ENCODE data around the gene GPR39. TPM values are rescaled to one million over a fixed set of nuclear protein-coding genes. Genes with fewer than 3 reads are reported as not detected.

The GPR39 gene
- total RNA-seq, 3 donors from 2014 or later (not counting 1 experiment from before 2014, with no cell fraction given) = not detected

DNA sequence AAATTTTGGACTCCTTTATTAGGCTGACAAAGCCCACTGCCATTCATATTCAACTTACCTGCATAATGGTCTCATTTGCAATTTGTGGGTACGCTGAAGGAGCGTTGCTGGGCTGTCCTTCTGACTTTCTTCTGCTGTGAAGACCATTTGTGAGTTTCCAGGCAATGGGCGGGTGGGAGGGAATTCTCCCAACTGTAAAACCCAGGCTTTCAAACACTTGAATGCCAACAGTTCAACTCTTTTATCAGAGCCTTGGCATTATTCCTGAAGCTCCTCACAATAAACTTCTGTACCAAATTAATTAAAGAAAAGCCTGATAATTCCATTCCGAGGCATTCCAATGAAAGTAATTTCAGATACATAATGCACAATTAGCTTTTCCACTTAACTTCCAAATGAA, 35.2 kb upstream of the GPR39 start:
- Histone ChIP-seq H3K4me3 (ENCODE audit: low read length) (no peak overlapping the region), H3K9me3 (ENCODE audit: control insufficient read depth, insufficient read depth, low read length) (peaks cover 6% of the 10 kb centered on the region), H3K27ac (ENCODE audit: low read length) (no peak overlapping the region), H3K27me3 (ENCODE audit: control insufficient read depth, insufficient read depth, low read length) (no peaks in the 10 kb centered on the region), H3K4me1 (ENCODE audit: control insufficient read depth, insufficient read depth, low read length) (no peaks in the 10 kb centered on the region), H3K36me3 (ENCODE audit: control insufficient read depth, insufficient read depth, low read length) (no peaks in the 10 kb centered on the region)
- Mint-ChIP-seq H3K36me3 (no peaks in the 10 kb centered on the region), H3K9me3 (peaks cover 4 to 8% of the 10 kb centered on the region in 2 donors), H3K27ac (no peak overlapping the region), H3K4me3 (no peak overlapping the region), H3K27me3 (ENCODE audit: low read depth in 2 of 2) (no peaks in the 10 kb centered on the region), H3K4me1 (no peaks in the 10 kb centered on the region)
- ATAC-seq (no peak), DNase-seq (no peak)
- TF ChIP-seq, protein P1, sequence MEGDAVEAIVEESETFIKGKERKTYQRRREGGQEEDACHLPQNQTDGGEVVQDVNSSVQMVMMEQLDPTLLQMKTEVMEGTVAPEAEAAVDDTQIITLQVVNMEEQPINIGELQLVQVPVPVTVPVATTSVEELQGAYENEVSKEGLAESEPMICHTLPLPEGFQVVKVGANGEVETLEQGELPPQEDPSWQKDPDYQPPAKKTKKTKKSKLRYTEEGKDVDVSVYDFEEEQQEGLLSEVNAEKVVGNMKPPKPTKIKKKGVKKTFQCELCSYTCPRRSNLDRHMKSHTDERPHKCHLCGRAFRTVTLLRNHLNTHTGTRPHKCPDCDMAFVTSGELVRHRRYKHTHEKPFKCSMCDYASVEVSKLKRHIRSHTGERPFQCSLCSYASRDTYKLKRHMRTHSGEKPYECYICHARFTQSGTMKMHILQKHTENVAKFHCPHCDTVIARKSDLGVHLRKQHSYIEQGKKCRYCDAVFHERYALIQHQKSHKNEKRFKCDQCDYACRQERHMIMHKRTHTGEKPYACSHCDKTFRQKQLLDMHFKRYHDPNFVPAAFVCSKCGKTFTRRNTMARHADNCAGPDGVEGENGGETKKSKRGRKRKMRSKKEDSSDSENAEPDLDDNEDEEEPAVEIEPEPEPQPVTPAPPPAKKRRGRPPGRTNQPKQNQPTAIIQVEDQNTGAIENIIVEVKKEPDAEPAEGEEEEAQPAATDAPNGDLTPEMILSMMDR (IDR thresholded peaks at IDR 0.05) = no peak
- 90% methylated on average over 4 of the region's 4 CpGs for WGBS (ENCODE audit: insufficient coverage)
- intact Hi-C loops (cut with micrococcal nuclease) = no loop called here

DNA sequence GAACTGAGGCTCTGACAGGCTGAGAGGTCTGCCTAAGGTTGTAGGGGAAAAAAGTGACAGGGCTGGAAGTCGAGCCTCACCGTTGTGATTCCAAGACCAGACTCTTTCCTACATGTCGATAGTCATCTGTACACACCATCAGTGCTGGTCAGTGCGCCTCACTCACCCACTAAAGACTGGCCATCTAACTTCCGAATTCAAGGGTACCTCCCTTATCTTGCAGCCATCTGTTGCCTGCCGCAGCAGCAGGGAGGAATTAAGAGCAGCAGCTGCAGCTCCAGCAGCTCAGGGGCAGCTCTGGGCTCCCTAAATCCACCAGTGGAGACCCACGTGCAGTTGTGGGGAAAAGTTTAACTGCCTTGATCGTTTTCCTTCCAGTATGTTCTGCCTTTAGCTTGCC, 32.6 kb upstream of the GPR39 start:
- H3K36me3 ChIP-seq (ENCODE audit: control insufficient read depth, insufficient read depth, low read length) = no peaks in the 10 kb centered on the region
- H3K4me3 ChIP-seq (ENCODE audit: low read length) = no peak overlapping the region
- Mint-ChIP-seq H3K4me1 (no peaks in the 10 kb centered on the region), H3K9me3 (peaks cover 8 to 9% of the 10 kb centered on the region in 2 donors), H3K27ac (no peak overlapping the region), H3K4me3 (no peak overlapping the region), H3K27me3 (ENCODE audit: low read depth in 2 of 2) (no peaks in the 10 kb centered on the region), H3K36me3 (no peaks in the 10 kb centered on the region)
- no peaks in the 10 kb centered on the region for H3K27me3 ChIP-seq (ENCODE audit: control insufficient read depth, insufficient read depth, low read length)
- no peak for DNase-seq
- H3K4me1 ChIP-seq (ENCODE audit: control insufficient read depth, insufficient read depth, low read length) = no peaks in the 10 kb centered on the region
- intact Hi-C loops (cut with micrococcal nuclease) = no loop called here
- ATAC-seq = no peak
- H3K27ac ChIP-seq (ENCODE audit: low read length) = no peak overlapping the region
- TF ChIP-seq, protein P1 (IDR thresholded peaks at IDR 0.05) = no peak
- 9% methylated on average over 8 of the region's 8 CpGs for WGBS (ENCODE audit: insufficient coverage)
- peaks cover 6% of the 10 kb centered on the region for H3K9me3 ChIP-seq (ENCODE audit: control insufficient read depth, insufficient read depth, low read length)

DNA sequence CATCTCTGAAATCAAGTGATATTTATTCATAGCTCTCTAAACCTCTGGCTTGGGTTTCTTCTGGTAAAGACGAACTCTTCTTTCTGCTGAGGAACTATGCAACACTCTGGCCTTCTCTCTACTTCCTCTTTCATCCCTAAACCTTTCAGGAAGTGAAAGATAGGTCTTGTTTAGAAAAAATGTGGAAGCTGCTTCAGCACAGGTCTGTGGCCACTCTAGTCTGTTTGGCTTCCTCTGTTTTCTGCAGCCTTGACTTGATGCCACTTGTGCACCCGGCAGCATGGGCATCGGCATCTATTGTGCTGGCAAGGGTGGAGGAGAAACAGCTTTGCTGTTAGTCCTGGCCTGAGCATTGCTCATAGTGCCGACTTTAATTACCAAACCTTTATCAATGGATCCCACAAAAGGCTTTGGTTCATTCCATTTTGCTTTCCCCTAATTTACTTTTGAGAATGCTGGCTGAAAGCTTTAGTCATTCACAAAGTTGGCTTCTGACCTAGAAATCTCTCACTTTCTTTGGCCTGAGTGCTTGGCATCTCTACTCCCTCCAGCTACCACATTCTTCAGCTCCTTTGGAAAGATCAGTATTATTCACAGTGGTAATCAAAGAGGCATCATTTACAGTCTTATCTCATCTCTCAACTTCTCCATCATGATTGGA, 32.0 kb upstream of the GPR39 start:
- Histone ChIP-seq H3K36me3 (ENCODE audit: control insufficient read depth, insufficient read depth, low read length) (no peaks in the 10 kb centered on the region), H3K4me1 (ENCODE audit: control insufficient read depth, insufficient read depth, low read length) (no peaks in the 10 kb centered on the region), H3K27ac (ENCODE audit: low read length) (no peak overlapping the region), H3K4me3 (ENCODE audit: low read length) (no peak overlapping the region), H3K9me3 (ENCODE audit: control insufficient read depth, insufficient read depth, low read length) (peaks cover 6% of the 10 kb centered on the region), H3K27me3 (ENCODE audit: control insufficient read depth, insufficient read depth, low read length) (no peaks in the 10 kb centered on the region)
- Mint-ChIP-seq H3K4me1 (no peaks in the 10 kb centered on the region), H3K36me3 (no peaks in the 10 kb centered on the region), H3K9me3 (peaks cover 8 to 10% of the 10 kb centered on the region in 2 donors), H3K4me3 (no peak overlapping the region), H3K27me3 (ENCODE audit: low read depth in 2 of 2) (no peaks in the 10 kb centered on the region), H3K27ac (no peak overlapping the region)
- DNase-seq (no peak), ATAC-seq (no peak)
- intact Hi-C loops (cut with micrococcal nuclease) = no loop called here
- TF ChIP-seq, protein P1 (IDR thresholded peaks at IDR 0.05) = no peak
- WGBS (ENCODE audit: insufficient coverage) = 15% methylated on average over 4 of the region's 4 CpGs

DNA sequence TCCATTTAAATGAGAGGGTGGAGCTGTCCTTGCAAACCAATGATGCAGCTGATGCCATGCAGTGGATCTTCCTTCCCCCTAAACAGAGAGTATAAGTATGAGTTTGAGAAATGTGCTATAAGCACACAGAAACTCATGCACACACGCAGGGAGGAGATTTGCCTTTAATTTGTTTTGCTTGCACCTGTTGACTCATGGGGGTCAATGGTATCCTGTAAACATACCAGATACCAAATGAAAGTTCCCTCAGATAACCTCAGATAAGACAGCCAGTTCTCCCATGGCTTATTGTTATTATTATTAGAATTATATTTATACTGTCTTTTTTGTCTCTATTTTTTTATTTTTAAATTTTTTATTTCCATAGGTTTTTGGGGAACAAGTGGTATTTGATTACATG, 29.5 kb upstream of the GPR39 start:
- H3K4me3 ChIP-seq (ENCODE audit: low read length) = no peak overlapping the region
- no peaks in the 10 kb centered on the region for H3K4me1 ChIP-seq (ENCODE audit: control insufficient read depth, insufficient read depth, low read length)
- Mint-ChIP-seq H3K27me3 (ENCODE audit: low read depth in 2 of 2) (no peaks in the 10 kb centered on the region), H3K4me1 (no peaks in the 10 kb centered on the region), H3K36me3 (no peaks in the 10 kb centered on the region), H3K4me3 (no peak overlapping the region), H3K27ac (no peak overlapping the region), H3K9me3 (peaks cover 12 to 13% of the 10 kb centered on the region in 2 donors)
- no peaks in the 10 kb centered on the region for H3K36me3 ChIP-seq (ENCODE audit: control insufficient read depth, insufficient read depth, low read length)
- TF ChIP-seq, protein P1 (IDR thresholded peaks at IDR 0.05) = no peak
- no peak overlapping the region for H3K27ac ChIP-seq (ENCODE audit: low read length)
- intact Hi-C loops (cut with micrococcal nuclease) = no loop called here
- no peak for DNase-seq
- ATAC-seq = no peak
- H3K27me3 ChIP-seq (ENCODE audit: control insufficient read depth, insufficient read depth, low read length) = no peaks in the 10 kb centered on the region
- no CpG with 5 or more reads among the region's 1 CpG for WGBS (ENCODE audit: insufficient coverage)
- no peaks in the 10 kb centered on the region for H3K9me3 ChIP-seq (ENCODE audit: control insufficient read depth, insufficient read depth, low read length)

Data from natural killer cell (primary cell).